Calu3 (cell line): Measurements from ENCODE around the gene FURIN. TPM values are rescaled to one million over a fixed set of nuclear protein-coding genes. Genes with fewer than 3 reads are reported as not detected.

Experiments
- BruUV-seq: library from RNA; stranded (reverse); fragments of 400-500 nt; replicated peaks from 2 replicates; lab custom pipeline; 2021; lab: Mats Ljungman, UMichigan
- CTCF ChIA-PET: fragments of 300-600 bp; sonication (Branson Sonifier 250); formaldehyde crosslinking; loops from one replicate; lab custom pipeline; 2022; ENCODE audit warnings: antibody characterized with exemption; lab: Charles Lee
- DNase-seq: peaks from one replicate; pipeline ENCODE4 v3.0.0; 2022
- H3K27ac Mint-ChIP-seq: one replicate; pipeline ENCODE4 v1.8.0; 2022; ENCODE audit warnings: mixed read lengths; ENCODE audit not compliant: unreplicated experiment
- H3K27me3 Mint-ChIP-seq: one replicate; pipeline ENCODE4 v1.8.0; 2022; ENCODE audit warnings: mixed read lengths; ENCODE audit not compliant: unreplicated experiment
- H3K36me3 Mint-ChIP-seq: one replicate; pipeline ENCODE4 v1.8.0; 2022; ENCODE audit warnings: mild to moderate bottlenecking, moderate library complexity, mixed read lengths; ENCODE audit not compliant: insufficient read depth, unreplicated experiment
- H3K4me1 Mint-ChIP-seq: one replicate; pipeline ENCODE4 v1.8.0; 2022; ENCODE audit warnings: mild to moderate bottlenecking, low read depth, mixed read lengths; ENCODE audit not compliant: unreplicated experiment
- H3K4me3 Mint-ChIP-seq: one replicate; pipeline ENCODE4 v1.8.0; 2022; ENCODE audit warnings: mild to moderate bottlenecking, low read depth, moderate library complexity, mixed read lengths; ENCODE audit not compliant: unreplicated experiment
- H3K9me3 Mint-ChIP-seq: one replicate; pipeline ENCODE4 v1.8.0; 2022; ENCODE audit warnings: low read depth, mixed read lengths; ENCODE audit not compliant: unreplicated experiment
- CTCF ChIP-seq: fragments of 200-600 bp; IDR thresholded peaks from one replicate; pipeline ENCODE4 v1.8.0; 2022; ENCODE audit warnings: antibody characterized with exemption; ENCODE audit not compliant: unreplicated experiment
- intact Hi-C: fragments of 100-400 bp; cut with micrococcal nuclease; formaldehyde crosslinking; loops from one replicate; pipeline ENCODE4 v1.10.0; 2022; ENCODE audit not compliant: unreplicated experiment
- total RNA-seq: library from RNA; stranded (reverse); gene quantifications from 2 replicates; pipeline ENCODE4 v1.2.3, GENCODE V29; 2022

The FURIN gene
- total RNA-seq, 1 experiment from 2014 or later, result 76.6 TPM

GRCh38 chr15:90871139-90871715, 2.8 kb downstream of the FURIN start:
- Mint-ChIP-seq H3K27me3 (no peaks in the 10 kb centered on the region), H3K27ac (peak overlapping the region; percentile 85), H3K4me3 (peak overlapping the region; percentile 73), H3K36me3 (peaks cover 49% of the 10 kb centered on the region), H3K9me3 (no peaks in the 10 kb centered on the region), H3K4me1 (peaks cover 62% of the 10 kb centered on the region)
- CTCF ChIA-PET, result no interaction called here
- intact Hi-C loops, result no loop called here
- DNase-seq, result peak; percentile 58
- no peak for TF ChIP-seq CTCF
- BruUV-seq, result no TSS peak

DNA sequence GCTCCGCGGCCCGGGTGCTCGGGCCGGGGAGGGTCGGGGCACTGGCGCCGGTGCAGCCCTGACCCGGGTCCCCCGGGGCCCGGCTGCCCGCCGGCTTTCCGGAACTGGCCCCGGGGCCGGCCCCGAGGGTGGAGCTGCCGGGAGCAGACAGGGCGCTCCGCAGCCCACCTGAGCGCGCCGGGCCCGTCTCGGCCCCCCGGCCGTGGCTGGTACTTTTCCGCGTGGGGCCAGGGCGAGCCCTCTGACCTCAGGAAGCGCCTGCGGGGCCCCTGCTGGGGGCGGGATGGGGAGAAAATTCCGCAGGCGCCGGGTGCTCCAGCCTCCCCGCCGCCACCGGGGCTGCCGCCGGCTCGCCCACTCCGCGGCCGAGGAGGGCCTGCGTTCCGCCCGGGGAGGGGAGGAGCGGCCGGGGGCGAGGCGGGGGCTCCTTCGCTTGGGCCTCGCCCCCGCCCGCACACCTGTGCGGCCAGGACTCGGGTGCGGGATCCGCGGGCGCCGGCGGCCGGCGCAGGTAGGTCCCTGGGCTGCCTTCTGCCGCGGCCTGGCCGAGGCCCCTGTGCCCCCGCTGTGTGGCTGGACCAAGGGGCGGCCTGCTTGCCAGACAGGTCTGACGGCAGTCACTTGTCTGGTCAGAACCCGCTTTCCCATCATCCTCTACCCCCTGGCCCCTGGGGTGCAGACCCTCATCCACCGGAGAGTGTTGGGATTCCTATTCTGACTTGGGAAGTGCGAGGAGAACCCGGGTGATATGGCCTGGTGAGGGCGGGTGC, 3.5 kb downstream of the FURIN start:
- Mint-ChIP-seq H3K36me3 (peaks cover 56% of the 10 kb centered on the region), H3K4me3 (peak overlapping the region; percentile 73), H3K9me3 (no peaks in the 10 kb centered on the region), H3K27me3 (no peaks in the 10 kb centered on the region), H3K4me1 (peaks cover 55% of the 10 kb centered on the region), H3K27ac (peak overlapping the region; percentile 84)
- intact Hi-C loops, result no loop called here
- TF ChIP-seq CTCF, result no peak
- no TSS peak for BruUV-seq
- peak; percentile 44 for DNase-seq
- CTCF ChIA-PET, result interaction anchor here (0.6 kb wide), 1 partner anchor 24 kb away, joined by 4 read pairs; no protein-coding TSS in a partner anchor

DNA sequence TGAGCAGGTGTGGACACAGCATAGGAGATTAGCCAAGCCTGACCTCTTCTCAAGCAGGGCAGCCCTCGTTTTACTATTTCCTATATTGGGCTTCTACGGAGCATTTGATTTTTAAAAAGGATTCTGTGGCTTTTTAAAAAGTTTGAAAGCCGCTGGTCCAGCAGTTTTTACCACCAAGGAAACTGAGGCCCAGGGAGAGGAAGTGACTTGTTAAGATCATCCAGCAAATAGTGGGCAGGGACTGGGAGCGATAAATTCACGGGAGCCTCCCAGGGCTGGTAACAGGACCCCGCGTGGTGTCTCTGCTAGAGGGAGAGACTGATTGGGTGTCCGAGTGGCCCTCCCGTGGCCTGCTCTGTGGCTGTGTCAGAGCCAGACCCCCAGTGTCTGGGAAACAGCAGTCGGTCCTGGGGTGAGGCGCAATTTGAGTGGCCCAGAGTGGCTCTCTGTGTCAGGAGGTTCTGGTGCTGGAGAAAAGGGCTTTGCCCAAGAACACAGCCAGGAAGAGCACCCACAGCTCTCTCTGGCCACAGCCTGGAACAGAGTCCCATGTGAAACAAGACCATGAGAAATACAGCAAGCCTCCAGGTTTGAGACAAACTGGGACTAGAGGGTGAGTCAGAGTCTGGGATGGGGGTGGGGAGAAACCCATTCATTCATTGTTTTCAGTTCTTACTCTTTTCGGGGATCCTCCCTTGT, 4.2 kb downstream of the FURIN start:
- intact Hi-C loops, result no loop called here
- Mint-ChIP-seq H3K4me3 (peak overlapping the region; percentile 73), H3K36me3 (peaks cover 61% of the 10 kb centered on the region), H3K9me3 (no peaks in the 10 kb centered on the region), H3K4me1 (peaks cover 54% of the 10 kb centered on the region), H3K27ac (peak overlapping the region; percentile 84), H3K27me3 (no peaks in the 10 kb centered on the region)
- TSS peak; percentile 58 for BruUV-seq
- peak; percentile 54 for DNase-seq
- TF ChIP-seq CTCF, result no peak
- CTCF ChIA-PET, result interaction anchor here (0.8 kb wide), 1 partner anchor 13 kb away, joined by 4 read pairs; no protein-coding TSS in a partner anchor

- H3K36me3 Mint-ChIP-seq, result peaks cover 61% of the 10 kb centered on the region
- intact Hi-C loops, result no loop called here
- H3K4me3 Mint-ChIP-seq, result peak overlapping the region; percentile 73
- peaks cover 45% of the 10 kb centered on the region for H3K4me1 Mint-ChIP-seq
- no peak for DNase-seq
- BruUV-seq, result no TSS peak
- no peak for TF ChIP-seq CTCF
- peak overlapping the region; percentile 20 for H3K27ac Mint-ChIP-seq
- H3K9me3 Mint-ChIP-seq, result no peaks in the 10 kb centered on the region
- no peaks in the 10 kb centered on the region for H3K27me3 Mint-ChIP-seq
- CTCF ChIA-PET, result interaction anchor here (0.6 to 1.0 kb wide), 6 partner anchors 8 to 491 kb away, joined by 3 to 4 read pairs (median 3); partner anchors contain the start of gene BLM
Measured at GRCh38 chr15:90873488-90873997, 5.2 kb downstream of the FURIN start.
